AG09319 (cell line): Measurements from ENCODE around the gene TRDMT1.

Experiments used
- DNase-seq: peaks from one replicate; pipeline ENCODE4 v3.0.0-alpha.2; 2010; ENCODE audit warnings: low read depth; ENCODE audit errors: extremely low read depth
- CTCF ChIP-seq: IDR thresholded peaks from 2 replicates; pipeline ENCODE4 v1.5.1; 2011; ENCODE audit warnings: low read depth, mild to moderate bottlenecking, inconsistent platforms, low read length, moderate library complexity

TRDMT1 gene

DNA sequence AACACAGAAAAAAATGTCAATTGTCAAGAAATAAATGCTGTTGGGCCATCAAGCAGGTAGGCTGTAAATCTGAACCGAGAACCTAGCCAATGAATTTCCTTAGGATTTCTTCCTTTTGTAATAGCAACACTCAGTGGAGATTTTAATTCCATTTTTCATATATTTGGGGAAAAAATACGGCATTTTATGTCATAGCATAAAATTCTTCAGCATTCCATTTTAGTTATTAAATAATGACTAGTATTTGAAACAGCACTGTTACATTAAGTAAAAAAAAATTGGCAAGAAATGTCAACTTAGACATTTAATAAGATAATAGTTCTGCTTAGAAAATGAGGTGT lies 14.3 kb upstream of the TRDMT1 start:
- no peak for DNase-seq
- TF ChIP-seq CTCF: no peak

DNA sequence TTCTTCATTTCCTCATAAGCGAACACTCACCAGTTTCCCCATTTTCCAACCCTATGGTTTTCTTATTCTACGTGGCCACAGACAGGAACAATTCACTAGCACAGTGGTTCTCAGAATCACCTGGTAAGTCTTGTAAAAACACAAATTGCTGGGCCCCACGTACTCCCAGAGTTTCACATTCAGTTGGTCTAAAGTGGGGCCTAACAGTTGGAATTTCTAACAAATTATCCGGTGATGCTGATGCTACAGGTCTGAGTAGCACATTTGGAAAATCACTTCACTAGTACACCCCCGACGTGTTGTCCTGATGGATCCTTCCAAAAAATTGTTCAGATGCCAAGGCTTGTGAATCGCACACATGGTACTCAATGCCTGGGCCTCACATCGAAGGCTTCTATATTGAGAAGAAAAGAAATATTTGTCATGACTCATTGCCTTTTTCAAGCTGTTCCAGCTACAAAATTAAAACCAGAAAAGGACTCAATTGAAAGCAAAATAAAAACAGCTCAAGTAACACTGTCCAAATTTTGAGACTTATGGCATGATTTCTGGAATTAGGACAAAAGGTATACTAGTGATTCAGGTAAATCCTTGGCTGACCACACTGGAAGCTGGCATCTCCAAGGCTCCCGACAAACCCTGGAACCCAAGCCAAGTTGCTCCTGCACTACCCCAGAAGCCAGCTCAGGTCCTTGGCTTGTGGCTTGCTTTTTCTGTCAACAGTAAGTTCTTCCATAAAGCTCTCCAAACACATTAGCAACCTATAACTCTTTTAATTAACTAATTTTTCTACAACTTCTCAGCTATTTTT lies 13.7 kb upstream of the TRDMT1 start:
- DNase-seq: peak; percentile 97
- TF ChIP-seq CTCF: no peak

- DNase-seq: no peak
- TF ChIP-seq CTCF: no peak
These were observed 13.1 kb upstream of the TRDMT1 start for GRCh38 chr10:17214526-17214925.

DNA sequence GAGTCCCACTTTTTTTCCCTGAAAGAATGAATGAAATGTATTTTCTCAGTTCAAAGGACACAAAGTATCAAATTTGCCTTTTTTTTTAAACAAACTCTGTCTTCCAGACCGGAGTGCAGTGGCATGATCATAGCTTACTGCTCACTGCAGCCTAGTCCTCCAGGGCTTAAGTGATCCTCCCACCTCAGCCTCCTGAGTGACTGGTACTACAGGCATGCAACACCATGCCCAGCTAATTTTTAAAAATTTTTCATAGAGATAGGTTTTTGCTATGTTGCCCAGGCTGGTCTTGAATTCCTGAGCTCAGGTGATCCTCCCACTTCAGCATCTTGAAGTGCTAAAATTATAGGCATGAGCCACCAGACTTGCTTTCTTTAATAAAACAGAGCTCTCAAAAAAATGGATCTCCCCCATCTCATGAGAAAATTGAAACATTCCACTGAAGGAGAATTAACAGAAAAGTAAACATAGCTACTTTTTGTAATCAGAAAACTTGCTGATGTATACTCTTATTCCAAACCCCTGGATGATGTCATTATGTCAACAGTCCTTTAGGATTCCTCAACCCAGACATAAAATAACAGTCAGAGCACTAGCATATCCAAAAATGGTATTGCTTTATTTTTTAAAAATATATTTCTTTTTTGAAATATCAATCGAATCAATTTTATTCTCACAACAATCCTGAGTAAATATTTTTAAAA lies 12.3 kb upstream of the TRDMT1 start:
- TF ChIP-seq CTCF: no peak
- DNase-seq: no peak

DNA sequence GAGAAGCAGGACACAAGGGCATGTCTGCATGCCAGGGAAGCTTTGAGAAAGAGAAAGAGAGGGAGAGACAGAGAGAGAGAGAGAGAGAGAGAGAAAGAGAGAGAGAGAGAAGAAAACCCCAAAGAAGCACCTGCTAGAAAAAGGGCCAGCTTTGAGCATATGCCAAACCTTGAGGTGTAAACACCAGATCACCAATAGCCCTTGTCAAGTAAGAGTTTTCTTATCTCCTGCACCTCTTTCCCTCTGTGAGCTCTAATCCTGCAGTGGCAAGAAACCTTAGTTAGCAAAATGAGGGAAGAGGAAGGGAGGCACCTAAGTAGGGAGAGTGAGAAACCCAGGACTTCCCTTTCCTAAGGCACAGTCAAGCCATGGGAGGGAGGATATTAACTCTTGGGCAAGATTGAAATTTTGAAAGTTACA lies 11.3 kb upstream of the TRDMT1 start:
- no peak for TF ChIP-seq CTCF
- no peak for DNase-seq

DNA sequence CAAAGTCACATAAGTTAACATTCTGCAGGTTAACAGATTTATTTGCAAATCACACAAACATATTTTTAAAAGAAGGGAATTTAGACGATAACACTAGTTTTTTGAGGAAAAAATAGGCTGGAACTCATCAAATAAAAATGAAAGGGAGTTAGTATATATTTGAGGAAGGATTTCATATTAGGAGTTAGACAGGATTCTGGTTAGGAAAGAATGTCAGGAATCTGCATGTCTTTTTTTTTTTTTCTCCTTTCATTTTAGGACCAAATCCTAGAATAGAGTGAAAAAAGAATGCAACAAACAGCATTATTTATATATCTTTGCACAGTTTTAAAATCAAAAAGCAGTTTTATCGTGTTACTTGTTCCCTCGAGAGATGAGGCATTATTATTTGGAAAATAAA lies 8.9 kb upstream of the TRDMT1 start:
- TF ChIP-seq CTCF: no peak
- no peak for DNase-seq

DNA sequence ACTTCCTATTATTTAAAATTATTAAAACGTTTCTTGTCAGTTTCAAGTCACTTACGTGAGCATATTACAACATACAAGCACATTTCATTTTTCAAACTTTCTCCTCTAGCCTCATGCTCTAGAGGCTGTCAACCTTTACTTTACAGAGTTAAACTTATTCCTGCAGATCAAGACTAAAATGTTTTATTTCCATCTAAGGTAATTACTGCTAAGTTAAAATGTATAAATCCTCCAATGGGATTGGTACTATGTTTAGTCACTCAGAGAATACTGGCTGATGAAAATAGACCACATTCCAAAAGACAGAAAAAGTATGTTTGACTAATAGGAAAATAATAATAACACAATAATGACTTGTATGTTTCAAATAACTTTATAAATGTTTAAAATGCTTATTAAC lies 8.4 kb upstream of the TRDMT1 start:
- no peak for TF ChIP-seq CTCF
- DNase-seq: no peak
